GM18861 (cell line): ENCODE results near the gene CFAP99.
A peak's percentile ranks its signal among the peaks of the same experiment; 100 is the strongest.
"Not testable (repeated sequence)": the region's sequence is repeated elsewhere in the genome, so short reads cannot be mapped to it uniquely, and the experiment has no call there.

Source experiments
- ATAC-seq: cut with Tn5 transposase; IDR thresholded peaks from one replicate; pipeline ENCODE4 v1.9.1; 2021; ENCODE audit not compliant: unreplicated experiment

The CFAP99 gene

GRCh38 chr4:2418650-2419571 lies at the start of gene CFAP99:
Gene CFAP99, plus strand, starts transcription at chr4:2418955.
- ATAC-seq: peak; percentile 91

GRCh38 chr4:2370597-2371320 lies 48.0 kb upstream of the CFAP99 start:
- no peak for ATAC-seq

GRCh38 chr4:2371765-2372487 lies 46.8 kb upstream of the CFAP99 start:
- ATAC-seq: no peak

GRCh38 chr4:2372488-2373030 lies 46.2 kb upstream of the CFAP99 start:
- no peak for ATAC-seq

GRCh38 chr4:2373532-2373931 lies 45.2 kb upstream of the CFAP99 start:
- no peak for ATAC-seq

GRCh38 chr4:2375427-2375826 lies 43.3 kb upstream of the CFAP99 start:
- ATAC-seq: no peak

GRCh38 chr4:2377241-2377640 lies 41.5 kb upstream of the CFAP99 start:
- ATAC-seq: no peak

- no peak for ATAC-seq
Measured at GRCh38 chr4:2378401-2378800, 40.4 kb upstream of the CFAP99 start.

- no peak for ATAC-seq
Measured at GRCh38 chr4:2378898-2379297, 39.9 kb upstream of the CFAP99 start.

GRCh38 chr4:2380589-2380988 lies 38.2 kb upstream of the CFAP99 start:
- not testable (repeated sequence) for ATAC-seq

GRCh38 chr4:2382769-2383202 lies 36.0 kb upstream of the CFAP99 start:
- not testable (repeated sequence) for ATAC-seq

- ATAC-seq: not testable (repeated sequence)
Measured at GRCh38 chr4:2383220-2383631, 35.5 kb upstream of the CFAP99 start.

- ATAC-seq: no peak
Measured at GRCh38 chr4:2383760-2384159, 35.0 kb upstream of the CFAP99 start.

- no peak for ATAC-seq
Measured at GRCh38 chr4:2384245-2384644, 34.5 kb upstream of the CFAP99 start.

GRCh38 chr4:2385516-2385915 lies 33.2 kb upstream of the CFAP99 start:
- ATAC-seq: no peak

GRCh38 chr4:2386717-2387116 lies 32.0 kb upstream of the CFAP99 start:
- ATAC-seq: no peak

GRCh38 chr4:2387218-2387617 lies 31.5 kb upstream of the CFAP99 start:
- ATAC-seq: no peak

- no peak for ATAC-seq
Measured at GRCh38 chr4:2387829-2388228, 30.9 kb upstream of the CFAP99 start.

GRCh38 chr4:2388429-2389182 lies 30.1 kb upstream of the CFAP99 start:
- ATAC-seq: no peak

GRCh38 chr4:2389691-2390090 lies 29.1 kb upstream of the CFAP99 start:
- ATAC-seq: no peak
